T-helper 1 cell treated with Interleukin-12 subunit alpha and Interleukin-12 subunit beta and Interleukin-4 antibody, amounts not matched to agents 30 μg/mL and 1 μg/mL, for 36 hours (primary cell): ENCODE results near the gene CILP2.

Experiments
- H3K27ac Mint-ChIP-seq: one replicate; pipeline ENCODE4 v1.8.0; 2021; ENCODE audit warnings: mild to moderate bottlenecking, mixed read lengths
- H3K27me3 Mint-ChIP-seq: one replicate; pipeline ENCODE4 v1.8.0; 2021; ENCODE audit warnings: low read depth, mixed read lengths
- H3K36me3 Mint-ChIP-seq: one replicate; pipeline ENCODE4 v1.8.0; 2021; ENCODE audit warnings: low read depth, mixed read lengths
- H3K4me1 Mint-ChIP-seq: one replicate; pipeline ENCODE4 v1.8.0; 2021; ENCODE audit warnings: low read depth, mixed read lengths
- H3K4me3 Mint-ChIP-seq: one replicate; pipeline ENCODE4 v1.8.0; 2021; ENCODE audit warnings: mild to moderate bottlenecking, moderate library complexity, mixed read lengths
- H3K9me3 Mint-ChIP-seq: one replicate; pipeline ENCODE4 v1.8.0; 2021; ENCODE audit warnings: mixed read lengths

Gene CILP2

DNA sequence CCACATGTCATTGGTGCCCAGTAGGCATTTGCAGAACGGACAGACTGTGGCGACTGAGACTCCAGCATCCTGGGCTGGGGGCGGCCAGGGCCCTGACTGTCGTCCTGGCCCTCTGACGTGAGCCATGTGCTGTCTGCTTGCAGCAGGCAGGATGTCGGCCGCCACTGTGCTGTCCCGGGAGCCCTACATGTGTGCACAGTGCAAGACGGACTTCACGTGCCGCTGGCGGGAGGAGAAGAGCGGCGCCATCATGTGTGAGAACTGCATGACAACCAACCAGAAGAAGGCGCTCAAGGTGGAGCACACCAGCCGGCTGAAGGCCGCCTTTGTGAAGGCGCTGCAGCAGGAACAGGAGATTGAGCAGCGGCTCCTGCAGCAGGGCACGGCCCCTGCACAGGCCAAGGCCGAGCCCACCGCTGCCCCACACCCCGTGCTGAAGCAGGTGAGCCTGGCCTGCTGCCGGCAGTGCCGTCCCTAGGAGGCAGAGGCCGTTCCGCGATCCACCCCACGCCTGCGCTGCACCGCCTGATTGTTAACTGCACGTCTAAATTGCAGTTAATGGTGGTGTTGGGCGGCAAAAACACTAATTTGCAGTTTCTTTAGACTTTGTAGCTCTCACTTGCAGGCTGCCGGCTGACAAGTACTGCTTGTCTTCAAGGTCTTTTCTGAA, 37.0 kb upstream of the CILP2 start:
- peaks cover 28% of the 10 kb centered on the region for H3K36me3 Mint-ChIP-seq
- H3K27me3 Mint-ChIP-seq: no peaks in the 10 kb centered on the region
- H3K4me3 Mint-ChIP-seq: no peak overlapping the region
- no peaks in the 10 kb centered on the region for H3K9me3 Mint-ChIP-seq
- no peaks in the 10 kb centered on the region for H3K4me1 Mint-ChIP-seq
- H3K27ac Mint-ChIP-seq: no peak overlapping the region

DNA sequence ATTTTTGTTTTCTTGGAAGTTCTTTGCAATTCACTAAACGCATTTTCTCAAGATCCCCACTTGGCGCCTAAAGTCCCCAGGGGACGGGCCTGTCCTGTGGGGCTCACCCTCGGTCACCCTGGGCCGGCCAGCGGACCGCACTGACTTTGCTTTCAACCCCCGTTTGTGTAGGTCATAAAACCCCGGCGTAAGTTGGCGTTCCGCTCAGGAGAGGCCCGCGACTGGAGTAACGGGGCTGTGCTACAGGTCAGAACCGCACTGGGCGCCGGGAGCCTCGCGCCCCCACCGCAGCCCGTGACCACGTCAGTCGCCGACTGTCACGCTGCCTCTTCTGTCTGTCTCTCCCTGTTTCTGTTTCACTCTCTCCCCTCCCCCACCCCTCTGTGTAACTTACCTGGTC, 36.3 kb upstream of the CILP2 start:
- Mint-ChIP-seq H3K9me3 (no peaks in the 10 kb centered on the region), H3K27me3 (no peaks in the 10 kb centered on the region), H3K4me1 (no peaks in the 10 kb centered on the region), H3K27ac (no peak overlapping the region), H3K4me3 (no peak overlapping the region), H3K36me3 (peaks cover 30% of the 10 kb centered on the region)

DNA sequence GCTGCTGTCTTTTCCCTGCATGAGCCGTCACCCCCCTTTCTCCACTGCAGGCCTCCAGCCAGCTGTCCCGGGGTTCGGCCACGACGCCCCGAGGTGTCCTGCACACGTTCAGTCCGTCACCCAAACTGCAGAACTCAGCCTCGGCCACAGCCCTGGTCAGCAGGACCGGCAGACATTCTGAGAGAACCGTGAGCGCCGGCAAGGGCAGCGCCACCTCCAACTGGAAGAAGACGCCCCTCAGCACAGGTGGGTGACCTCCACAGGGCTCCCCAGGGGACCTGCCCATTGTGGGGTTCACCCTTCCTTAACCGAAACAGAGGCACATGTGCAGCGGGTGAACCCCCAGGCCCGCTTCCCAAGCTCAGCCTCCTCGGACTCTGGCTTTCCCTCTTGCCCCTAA, 35.8 kb upstream of the CILP2 start:
- no peaks in the 10 kb centered on the region for H3K27me3 Mint-ChIP-seq
- H3K9me3 Mint-ChIP-seq: no peaks in the 10 kb centered on the region
- no peaks in the 10 kb centered on the region for H3K4me1 Mint-ChIP-seq
- no peak overlapping the region for H3K4me3 Mint-ChIP-seq
- H3K27ac Mint-ChIP-seq: no peak overlapping the region
- H3K36me3 Mint-ChIP-seq: peaks cover 30% of the 10 kb centered on the region

DNA sequence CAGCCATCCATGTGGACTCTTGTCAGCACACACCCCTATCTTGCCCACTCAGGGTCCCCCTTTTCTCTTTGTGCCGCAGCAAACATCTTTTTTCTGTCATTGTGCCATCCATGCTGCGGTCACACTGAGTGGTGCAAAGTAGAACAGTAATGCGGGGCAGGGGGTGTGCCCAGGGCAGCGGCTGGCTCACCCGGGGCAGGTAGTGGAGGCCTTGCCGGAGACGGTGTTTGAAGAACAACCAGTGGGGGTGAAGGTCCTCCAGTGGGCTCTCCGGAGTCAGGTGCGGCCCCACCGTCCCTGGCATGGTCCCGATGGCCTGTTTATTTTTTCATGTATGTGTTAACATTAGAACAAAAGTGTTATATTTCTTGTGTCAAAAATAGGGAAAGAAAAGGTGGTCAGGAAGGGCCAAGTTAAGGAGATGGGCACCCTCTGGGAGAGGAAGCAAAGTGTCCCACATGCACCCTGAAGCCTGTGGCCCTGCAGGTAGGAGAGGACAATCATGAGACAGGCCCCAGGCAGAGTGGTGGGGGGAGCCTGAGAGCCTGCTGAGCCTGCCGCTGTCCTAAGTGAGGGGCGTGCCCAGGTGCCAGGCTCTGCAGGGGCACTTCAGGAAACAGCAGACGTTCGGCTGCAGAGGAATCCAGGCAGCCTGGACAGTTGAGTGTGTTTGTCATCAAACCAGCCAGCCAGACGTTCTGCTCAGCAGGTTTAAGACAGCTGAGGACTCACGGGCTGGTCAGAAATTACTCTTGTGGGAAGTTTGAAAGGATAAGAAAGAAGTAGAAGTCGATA, 35.1 kb upstream of the CILP2 start:
- Mint-ChIP-seq H3K36me3 (peaks cover 34% of the 10 kb centered on the region), H3K9me3 (no peaks in the 10 kb centered on the region), H3K27ac (no peak overlapping the region), H3K27me3 (no peaks in the 10 kb centered on the region), H3K4me3 (no peak overlapping the region), H3K4me1 (peaks cover 2% of the 10 kb centered on the region)

DNA sequence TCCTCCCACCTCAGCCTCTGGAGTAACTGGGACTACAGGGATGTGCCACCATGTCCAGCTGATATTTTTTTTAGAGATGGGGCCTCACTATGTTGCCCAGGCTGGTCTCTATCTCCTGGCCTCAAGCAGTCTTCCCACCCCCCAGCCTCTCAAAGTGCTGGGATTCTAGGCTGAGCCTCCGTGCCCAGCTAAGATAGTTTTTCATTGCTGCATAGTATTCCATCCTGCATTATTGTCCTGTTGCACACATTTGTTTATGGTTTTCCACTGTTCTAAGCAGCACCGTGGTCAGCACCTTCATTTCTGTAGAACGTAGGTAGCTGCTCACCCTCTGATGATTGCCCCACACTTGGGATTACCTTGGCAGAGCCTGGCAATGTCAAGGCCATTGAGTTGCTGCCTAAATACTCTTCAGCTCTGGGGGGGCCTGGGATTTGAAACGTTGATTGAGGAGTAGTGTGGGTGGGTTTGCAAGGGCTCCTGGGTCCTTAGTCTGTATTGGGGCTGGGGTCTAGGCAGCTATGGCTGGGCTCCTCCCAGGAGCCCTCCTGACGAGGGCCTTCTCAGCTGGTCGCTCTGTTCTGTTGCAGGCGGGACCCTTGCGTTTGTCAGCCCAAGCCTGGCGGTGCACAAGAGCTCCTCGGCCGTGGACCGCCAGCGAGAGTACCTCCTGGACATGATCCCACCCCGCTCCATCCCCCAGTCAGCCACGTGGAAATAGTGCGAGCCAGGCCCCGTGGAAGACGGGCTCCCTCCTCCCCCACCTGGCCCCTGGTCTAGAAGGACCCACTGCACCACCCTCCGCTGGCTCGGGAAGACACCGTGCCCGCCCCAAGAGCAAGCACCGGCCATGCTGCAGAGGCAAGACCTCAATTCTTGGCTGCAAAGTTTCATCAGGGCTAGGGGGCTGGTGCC, 33.1 kb upstream of the CILP2 start:
- Mint-ChIP-seq H3K27me3 (no peaks in the 10 kb centered on the region), H3K27ac (no peak overlapping the region), H3K4me3 (no peak overlapping the region), H3K9me3 (no peaks in the 10 kb centered on the region), H3K4me1 (peaks cover 2% of the 10 kb centered on the region), H3K36me3 (peaks cover 30% of the 10 kb centered on the region)

DNA sequence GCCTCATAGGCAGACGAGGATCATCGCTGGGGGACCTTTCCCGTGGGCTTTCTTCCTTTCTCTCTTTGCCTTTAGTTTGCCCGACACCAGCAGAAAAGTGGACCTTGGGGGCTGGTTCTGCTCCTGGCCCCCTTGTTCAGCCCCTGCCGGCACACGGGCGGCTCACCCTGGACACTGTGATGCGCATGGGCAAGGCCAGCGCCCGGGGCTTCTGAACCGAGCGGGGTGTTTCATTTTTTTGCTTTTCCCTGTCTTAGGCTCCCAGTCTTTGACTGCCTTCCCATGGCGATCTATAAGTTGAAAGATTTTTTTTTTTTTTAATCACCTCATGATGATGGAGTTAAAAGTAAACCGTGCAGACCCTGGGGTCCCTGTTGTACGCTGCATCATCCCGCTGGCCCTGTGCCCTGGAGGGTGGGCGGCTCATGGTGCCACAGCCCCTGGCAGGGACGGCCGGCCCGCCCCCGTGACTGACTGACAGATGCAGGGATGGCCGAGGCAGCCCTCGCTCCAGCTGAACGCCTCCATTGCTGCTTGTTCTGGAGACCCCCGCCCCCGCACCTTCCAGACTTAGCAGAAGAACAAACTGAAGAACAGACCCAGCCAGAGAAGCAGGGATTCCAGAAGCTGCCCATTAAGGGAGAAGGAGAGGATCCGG, 32.3 kb upstream of the CILP2 start:
- Mint-ChIP-seq H3K27me3 (no peaks in the 10 kb centered on the region), H3K4me1 (peaks cover 2% of the 10 kb centered on the region), H3K4me3 (no peak overlapping the region), H3K27ac (no peak overlapping the region), H3K36me3 (peaks cover 30% of the 10 kb centered on the region), H3K9me3 (no peaks in the 10 kb centered on the region)

DNA sequence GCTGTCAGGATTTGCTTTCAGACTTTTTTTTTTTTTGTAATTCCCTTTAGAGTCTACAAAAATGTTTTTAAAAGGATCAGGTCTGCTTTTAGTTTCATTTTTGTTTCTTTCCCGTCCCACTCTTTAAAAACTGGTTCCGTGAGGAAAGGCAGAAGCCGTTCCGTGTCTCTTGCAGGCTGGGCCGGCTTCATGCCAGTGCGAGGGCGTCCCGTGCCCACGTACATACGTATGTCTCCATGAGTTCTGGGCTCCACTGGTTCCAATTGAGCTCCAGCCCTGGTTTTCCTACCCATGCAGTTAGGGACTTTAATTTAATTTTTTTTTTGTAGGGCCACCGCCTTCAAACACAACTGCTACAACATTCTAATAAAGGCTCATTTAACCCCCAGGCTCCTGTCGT, 31.5 kb upstream of the CILP2 start:
- H3K27me3 Mint-ChIP-seq: no peaks in the 10 kb centered on the region
- H3K36me3 Mint-ChIP-seq: peaks cover 28% of the 10 kb centered on the region

DNA sequence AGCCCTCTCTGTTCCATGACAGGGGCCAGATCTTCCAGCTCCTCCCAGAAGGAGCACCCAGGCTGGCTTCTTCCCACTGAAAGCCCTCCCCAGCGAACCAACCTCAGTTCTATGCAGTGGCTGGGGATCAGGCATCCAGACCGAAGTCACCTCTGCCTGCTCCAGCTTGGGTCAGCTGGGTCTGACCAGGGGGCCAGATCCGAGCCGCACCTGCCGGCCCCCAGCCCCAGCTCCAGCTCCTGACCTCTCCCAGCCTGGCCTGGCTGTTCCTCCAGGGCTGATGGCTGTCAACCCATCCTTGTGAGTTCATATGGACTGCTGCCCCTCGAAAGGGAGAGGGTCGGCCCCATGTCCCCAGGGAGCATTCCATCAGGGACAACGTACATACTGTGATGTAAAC, 30.7 kb upstream of the CILP2 start:
- peaks cover 26% of the 10 kb centered on the region for H3K36me3 Mint-ChIP-seq
- H3K4me1 Mint-ChIP-seq: peaks cover 2% of the 10 kb centered on the region
- no peaks in the 10 kb centered on the region for H3K27me3 Mint-ChIP-seq
- H3K27ac Mint-ChIP-seq: no peak overlapping the region
- no peaks in the 10 kb centered on the region for H3K9me3 Mint-ChIP-seq
- no peak overlapping the region for H3K4me3 Mint-ChIP-seq

More for the DNA sequence above, 31.5 kb upstream of the CILP2 start:
- peaks cover 2% of the 10 kb centered on the region for H3K4me1 Mint-ChIP-seq
- no peak overlapping the region for H3K4me3 Mint-ChIP-seq
- no peak overlapping the region for H3K27ac Mint-ChIP-seq
- H3K9me3 Mint-ChIP-seq: no peaks in the 10 kb centered on the region

DNA sequence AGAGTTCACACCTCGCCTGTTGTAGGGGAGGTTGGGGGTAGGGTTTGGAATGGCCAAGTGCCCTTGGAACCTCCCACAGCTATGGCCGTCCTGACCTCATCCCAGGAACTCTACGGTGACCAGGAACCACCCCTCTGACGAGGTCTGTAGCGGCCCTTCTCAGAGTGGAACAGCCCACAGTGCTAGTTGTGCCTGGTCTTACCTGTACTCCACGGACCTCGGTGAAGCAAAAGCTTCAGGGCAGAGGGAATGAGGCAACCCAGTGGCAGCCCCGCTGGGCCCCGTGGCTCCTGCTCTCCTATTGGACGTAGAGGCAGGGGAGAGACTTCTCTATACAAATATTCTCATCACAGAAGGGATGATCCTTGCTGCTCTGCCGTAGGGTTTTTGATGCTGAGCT, 29.8 kb upstream of the CILP2 start:
- Mint-ChIP-seq H3K4me1 (peaks cover 2% of the 10 kb centered on the region), H3K27me3 (no peaks in the 10 kb centered on the region), H3K9me3 (no peaks in the 10 kb centered on the region), H3K4me3 (no peak overlapping the region), H3K27ac (no peak overlapping the region), H3K36me3 (peaks cover 19% of the 10 kb centered on the region)

DNA sequence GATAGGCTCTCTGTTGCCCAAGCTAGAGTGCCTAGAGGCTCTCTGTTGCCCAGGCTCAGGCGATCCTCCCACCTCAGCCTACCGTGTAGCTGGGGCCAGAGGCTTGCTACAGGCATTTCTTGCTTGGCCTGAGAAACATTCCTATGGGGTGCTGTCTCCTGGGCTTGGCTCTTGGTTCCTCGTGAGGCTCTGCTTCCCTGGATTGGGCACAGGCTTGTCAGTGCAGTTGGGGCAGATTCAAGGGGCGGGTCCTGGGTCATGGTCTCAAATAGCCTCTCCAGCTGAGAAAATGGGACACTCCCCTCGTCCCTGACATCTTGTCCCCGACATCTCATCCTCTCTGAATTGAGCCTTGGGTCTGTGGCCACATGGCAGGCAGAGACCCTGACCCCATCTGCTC, 27.6 kb upstream of the CILP2 start:
- H3K9me3 Mint-ChIP-seq: no peaks in the 10 kb centered on the region
- H3K4me3 Mint-ChIP-seq: no peak overlapping the region
- no peaks in the 10 kb centered on the region for H3K27me3 Mint-ChIP-seq
- peaks cover 15% of the 10 kb centered on the region for H3K36me3 Mint-ChIP-seq
- H3K27ac Mint-ChIP-seq: no peak overlapping the region
- H3K4me1 Mint-ChIP-seq: peaks cover 2% of the 10 kb centered on the region

DNA sequence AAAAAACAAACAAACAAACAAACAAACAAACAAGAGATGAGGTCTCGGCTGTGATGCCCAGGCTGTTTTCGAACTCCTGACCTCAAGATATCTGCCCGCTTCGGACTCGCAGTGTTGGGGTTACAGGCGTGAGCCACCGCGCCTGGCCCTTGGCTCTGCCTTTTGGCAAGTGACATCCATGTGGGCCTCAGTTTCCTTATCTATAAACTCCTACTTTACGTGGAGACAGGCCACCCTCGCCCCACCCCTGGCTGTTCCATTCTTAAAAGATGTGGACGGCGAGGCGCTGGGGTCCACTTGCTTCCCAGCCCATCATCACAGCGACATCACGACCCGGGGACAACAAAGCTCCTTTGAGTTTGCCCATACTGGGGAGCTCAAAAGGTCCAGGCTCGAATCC, 24.4 kb upstream of the CILP2 start:
- no peaks in the 10 kb centered on the region for H3K27me3 Mint-ChIP-seq
- no peak overlapping the region for H3K4me3 Mint-ChIP-seq
- peaks cover 2% of the 10 kb centered on the region for H3K4me1 Mint-ChIP-seq
- H3K9me3 Mint-ChIP-seq: no peaks in the 10 kb centered on the region
- no peak overlapping the region for H3K27ac Mint-ChIP-seq
- peaks cover 8% of the 10 kb centered on the region for H3K36me3 Mint-ChIP-seq

DNA sequence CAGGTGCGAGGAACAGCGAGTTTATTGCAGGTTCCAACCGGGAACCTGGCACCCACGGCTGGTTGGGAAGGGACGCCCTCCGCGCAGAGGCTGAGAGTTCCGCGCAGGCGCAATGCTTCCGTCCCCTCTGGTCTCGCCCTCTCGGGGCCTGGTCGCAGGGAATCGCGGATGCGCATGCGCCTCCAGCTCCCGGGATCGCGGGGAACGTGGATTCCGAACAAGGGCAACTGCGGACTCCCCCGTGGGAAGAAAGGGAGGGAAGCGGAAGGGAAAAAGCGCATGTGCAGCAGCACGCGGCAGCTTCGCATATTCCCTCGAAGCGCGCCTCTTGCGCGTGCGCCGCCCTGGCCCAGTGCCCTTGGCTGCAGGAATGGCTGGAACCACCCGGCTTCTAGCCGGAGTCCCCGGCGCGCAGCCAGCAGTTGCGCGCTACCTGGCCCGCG, 23.8 kb upstream of the CILP2 start:
- peaks cover 4% of the 10 kb centered on the region for H3K4me1 Mint-ChIP-seq
- H3K9me3 Mint-ChIP-seq: no peaks in the 10 kb centered on the region
- H3K27ac Mint-ChIP-seq: no peak overlapping the region
- H3K36me3 Mint-ChIP-seq: peaks cover 10% of the 10 kb centered on the region
- peak overlapping the region; percentile 44 for H3K4me3 Mint-ChIP-seq
- no peaks in the 10 kb centered on the region for H3K27me3 Mint-ChIP-seq

DNA sequence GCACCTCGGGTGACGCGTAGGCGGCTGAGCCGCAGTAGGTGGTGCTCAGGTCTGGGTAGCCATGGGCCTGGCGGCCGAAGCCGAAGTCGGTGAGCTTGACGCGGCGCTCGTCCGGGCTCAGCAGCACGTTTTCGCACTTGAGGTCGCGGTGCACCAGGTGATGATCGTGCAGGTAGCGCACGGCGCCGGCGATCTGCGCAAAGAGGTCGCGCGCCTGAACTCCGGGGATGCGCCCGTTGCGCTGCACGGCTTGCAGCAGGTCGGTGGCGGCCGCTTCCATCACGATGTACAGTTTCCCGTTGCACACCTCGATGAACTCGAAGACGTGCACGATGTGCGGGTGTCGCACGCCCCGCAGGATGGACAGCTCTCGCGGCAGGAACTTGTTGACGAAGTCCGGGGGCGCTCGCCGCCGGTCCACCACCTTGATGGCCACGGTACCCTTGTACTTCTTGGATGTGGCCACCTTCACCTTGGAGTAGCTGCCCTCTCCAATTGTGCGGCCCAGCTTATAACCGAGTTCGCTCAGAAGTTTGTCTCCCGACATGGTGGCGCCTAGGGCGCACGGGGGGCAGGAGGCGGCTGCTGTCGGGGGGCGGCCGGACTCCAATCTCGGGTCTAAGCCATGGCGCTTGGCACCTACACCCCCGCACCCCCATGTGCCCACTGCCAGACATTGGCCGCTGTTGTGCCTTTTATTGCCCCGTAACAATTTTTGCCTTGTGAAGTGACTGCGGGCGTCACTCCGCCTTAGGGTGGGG, 23.0 kb upstream of the CILP2 start, which contains the start of gene TSSK6:
Gene TSSK6, minus strand, starts transcription at position 668 of the 761 bp plus-strand sequence. Its CDS starts 121 bp downstream, at position 547.
- H3K9me3 Mint-ChIP-seq: no peaks in the 10 kb centered on the region
- peaks cover 12% of the 10 kb centered on the region for H3K36me3 Mint-ChIP-seq
- H3K4me1 Mint-ChIP-seq: peaks cover 8% of the 10 kb centered on the region
- H3K4me3 Mint-ChIP-seq: peak within 1 kb of the TSS; percentile 87
- peak within 1 kb of the TSS; percentile 95 for H3K27ac Mint-ChIP-seq
- H3K27me3 Mint-ChIP-seq: no peaks in the 10 kb centered on the region
